GM21825 (cell line): ENCODE results near the gene AJUBA.
"Not testable (repeated sequence)": the region's sequence is repeated elsewhere in the genome, so short reads cannot be mapped to it uniquely, and the experiment has no call there.

Experiments used
- ATAC-seq: cut with Tn5 transposase; IDR thresholded peaks from one replicate; pipeline ENCODE4 v1.9.1; 2021; ENCODE audit warnings: mild to moderate bottlenecking, moderate library complexity; ENCODE audit not compliant: unreplicated experiment

AJUBA gene

DNA sequence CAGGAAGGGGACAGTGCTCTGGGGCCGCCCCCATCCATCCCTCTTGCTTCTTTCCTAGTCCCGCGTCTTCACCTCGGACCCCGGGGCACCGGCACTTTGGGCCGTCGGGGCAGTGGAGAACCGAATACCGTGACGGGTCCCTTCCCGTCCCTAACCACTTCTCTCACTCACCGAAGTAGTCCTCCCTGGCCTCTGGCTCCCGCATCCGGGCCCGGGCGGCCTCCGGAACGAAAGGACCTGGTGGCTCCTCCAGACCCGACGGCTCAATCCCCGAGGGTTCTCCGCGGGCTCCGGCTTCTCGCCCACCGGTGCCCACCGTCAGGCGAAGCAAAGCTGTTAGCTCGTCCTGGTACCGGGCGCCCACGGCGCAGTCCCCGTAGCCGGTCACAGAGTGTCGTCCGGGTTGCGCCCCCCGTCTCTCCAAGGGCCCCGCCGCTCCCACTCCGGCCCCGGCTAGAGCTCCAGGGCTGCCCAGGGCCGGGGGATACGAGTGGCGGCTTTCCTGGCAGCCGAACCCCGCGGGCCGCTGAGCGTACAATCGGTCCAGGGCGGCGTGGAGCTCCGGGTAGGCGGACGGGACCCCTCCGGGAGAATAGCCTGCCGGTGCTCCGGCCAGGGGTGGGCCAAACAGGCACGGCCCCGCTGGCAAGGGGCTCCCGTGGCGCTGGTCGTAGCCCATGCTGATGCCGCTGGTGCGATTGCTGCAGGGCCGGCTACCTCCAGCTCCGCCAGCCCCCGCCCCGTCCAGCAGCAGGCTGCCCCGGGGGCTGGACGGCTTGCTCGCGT is 1.1 kb downstream of the AJUBA start:
- no peak for ATAC-seq

DNA sequence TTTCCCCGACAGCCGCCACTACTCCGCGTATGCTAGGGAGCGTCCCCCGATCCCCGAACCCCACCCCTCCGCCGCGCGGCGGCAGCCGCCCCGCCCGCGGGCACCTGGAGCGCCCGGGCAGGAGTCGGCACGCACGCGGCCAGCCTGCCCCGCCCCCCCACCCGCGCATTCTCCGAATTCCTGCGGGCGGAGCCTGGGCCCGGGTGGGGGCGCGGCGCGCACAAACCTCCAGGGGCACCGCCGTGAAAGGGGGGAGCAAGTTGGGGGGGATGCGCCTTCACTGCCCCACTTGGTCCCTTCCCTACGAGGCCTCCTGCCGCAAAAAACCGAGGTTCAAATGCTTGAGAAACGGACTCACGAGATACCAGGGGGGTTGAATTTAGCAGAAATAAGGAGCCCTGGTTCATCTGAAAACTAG is 1.7 kb downstream of the AJUBA start:
- no peak for ATAC-seq

DNA sequence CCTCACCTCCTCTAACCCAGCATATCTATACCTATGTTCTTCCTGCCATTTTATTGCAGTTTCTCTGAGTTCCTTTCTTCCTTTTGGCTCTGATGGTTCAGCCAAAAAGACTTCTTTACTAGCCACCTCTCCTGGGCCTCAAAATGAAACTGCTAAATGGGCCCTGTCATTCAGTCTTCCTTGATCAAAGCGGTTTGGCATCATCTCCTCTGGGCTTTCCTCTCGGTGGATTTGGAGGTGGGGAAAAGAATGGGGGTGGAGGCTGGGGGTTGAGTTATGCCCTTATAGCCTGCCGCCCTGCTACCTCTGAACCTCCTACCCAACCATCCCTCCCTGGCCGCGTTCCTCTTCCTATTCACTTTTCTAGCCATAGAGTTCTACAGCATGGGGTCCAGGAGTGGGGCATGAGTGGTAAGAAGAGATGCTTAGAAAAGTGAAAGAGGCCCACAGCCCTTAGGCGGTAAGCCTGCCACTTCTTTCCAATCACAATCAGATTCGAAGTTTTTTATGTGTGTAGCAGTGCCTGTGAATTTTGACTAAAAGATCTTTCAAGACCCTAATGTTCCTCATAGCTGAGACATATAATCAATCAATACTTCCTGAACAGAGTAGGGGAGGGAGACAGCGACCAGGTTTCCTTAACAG is 2.5 kb downstream of the AJUBA start:
- ATAC-seq = no peak

DNA sequence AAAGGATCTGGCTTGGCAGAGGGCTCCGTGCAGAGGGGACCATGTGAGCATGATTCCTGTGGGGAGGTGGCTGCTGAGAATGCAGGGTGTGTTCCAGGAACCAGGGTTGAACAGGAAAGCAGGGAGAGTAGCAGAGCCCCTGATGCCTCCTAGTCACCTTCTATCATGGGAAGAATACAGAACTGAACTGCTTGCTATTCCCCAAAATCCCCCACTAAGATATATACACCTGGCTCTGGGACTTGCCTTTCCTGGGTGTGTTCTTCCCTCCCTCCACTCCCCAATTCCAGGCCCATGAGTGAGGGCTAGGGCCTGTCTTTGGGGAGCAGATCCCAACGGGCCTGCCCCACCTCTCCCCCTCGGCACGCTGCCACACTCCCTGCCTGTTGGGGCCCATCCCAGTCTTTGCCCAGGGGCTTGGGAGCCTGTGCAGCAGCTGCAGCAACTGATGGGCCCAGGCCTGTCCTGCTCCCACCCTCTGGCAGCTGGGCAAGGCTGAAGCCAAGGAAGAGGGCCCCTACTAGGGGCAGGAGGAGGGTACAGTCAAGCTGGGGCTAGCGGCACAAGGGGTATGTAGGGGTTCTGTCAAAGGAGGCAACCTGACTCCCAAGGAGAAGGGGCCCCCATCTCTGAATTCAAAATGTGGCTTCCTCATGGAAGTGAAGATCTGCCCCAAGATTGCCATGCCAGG is 3.2 kb downstream of the AJUBA start:
- no peak for ATAC-seq

DNA sequence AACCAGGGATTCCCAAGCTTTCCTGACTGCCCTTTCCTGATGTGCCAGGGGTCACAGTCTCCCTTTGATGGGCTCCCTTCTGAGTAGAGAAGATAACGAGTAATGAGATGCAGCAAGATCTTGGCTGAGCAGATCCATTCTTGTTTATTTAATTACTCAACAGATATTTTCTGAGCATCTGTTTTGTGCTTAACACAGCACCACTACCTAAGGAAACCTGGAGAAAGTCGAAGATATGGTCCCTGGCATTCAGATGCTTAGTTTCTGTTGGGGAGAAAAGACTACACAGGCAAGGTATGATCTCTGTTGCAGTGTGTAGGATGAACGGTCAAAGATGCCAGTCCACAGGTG is 3.9 kb downstream of the AJUBA start:
- no peak for ATAC-seq

DNA sequence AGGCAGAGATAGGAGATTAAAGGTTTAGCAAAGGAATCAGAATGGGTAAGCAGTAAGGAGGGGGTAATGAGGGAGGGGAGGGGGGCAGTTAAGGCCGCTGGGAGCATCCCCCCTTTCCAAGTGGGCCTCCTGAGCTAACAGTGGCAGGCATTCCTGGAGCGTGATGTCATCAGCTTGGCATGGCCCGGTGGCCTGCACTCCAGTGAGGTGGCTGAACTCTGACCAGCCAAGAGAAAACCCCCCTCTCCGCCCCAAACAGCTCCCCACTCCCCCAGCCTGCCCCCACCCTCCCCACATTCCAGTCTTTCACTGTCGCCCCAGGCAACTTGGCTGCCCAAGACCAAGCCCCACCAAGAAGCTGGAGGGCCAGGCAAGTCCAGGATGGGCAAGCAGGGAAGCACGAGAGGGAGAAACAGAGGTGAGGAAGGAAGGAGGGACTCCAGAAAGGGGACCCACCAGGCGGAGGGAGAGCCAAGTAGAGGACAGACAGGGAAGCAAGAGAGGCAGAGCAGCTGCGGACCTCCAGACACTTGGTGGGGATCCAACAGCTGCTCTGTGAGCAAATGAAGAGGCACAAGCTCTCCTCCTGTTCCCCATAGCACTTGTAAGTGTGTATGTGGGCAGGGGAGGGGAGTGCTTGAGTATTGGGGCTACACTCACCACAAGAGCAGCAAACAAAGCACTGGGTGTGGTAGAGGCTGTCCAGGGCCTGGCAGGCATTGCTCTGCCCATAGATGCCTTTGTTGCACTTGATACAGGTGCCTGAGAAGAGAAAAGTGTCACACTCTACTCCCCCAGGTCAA is 4.5 kb downstream of the AJUBA start:
- ATAC-seq = no peak

DNA sequence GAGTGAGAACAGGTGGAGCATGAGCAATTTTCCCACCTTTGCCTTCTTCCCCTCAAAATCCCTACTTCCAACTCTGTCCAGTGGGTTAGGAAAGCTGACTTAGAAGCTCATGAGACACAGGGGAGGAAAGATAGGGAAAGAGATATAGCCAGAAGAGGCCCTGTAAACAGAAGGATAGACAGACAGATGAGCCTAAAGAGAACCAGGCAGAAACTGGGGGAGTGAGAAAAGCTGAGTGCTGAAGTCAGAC is 5.0 kb downstream of the AJUBA start:
- ATAC-seq = no peak

DNA sequence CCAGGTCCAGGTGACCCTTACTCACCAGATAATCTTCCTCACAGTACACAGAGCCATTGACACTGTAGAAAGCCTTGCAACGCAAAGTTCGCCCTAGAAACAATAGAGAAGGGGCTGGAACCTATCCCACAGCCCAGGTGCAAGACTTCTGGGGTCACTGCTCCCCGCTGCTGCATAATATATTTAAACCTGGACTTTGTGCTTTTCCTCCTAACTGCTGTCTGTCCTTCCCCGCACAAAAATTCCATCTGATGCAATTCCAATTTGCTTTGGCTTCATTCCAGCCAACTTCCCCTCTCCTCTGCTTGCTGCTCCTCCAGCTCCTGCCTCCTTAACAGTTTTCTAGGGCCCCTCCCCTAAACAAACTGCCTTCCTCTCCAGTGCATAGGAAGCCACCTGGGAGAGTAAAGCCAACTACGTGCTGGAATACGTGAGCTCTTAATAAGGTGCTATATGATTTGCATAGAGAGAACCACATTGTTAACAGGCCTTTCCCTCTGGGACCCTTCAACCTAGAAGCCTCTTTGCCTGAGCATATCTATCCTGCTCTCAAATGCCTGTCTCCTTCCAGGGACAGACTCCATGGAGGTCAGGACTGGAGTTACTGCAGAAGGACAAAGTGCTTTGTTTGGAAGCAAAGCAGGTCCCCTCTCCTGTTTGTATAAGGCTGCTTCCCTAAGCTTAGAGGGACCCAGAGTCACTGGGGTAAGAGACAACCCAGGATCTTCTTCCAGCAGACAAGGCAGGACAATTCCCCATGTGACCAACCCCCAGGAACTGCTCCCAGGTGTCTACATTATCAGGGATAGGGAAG is 5.5 kb downstream of the AJUBA start:
- no peak for ATAC-seq

DNA sequence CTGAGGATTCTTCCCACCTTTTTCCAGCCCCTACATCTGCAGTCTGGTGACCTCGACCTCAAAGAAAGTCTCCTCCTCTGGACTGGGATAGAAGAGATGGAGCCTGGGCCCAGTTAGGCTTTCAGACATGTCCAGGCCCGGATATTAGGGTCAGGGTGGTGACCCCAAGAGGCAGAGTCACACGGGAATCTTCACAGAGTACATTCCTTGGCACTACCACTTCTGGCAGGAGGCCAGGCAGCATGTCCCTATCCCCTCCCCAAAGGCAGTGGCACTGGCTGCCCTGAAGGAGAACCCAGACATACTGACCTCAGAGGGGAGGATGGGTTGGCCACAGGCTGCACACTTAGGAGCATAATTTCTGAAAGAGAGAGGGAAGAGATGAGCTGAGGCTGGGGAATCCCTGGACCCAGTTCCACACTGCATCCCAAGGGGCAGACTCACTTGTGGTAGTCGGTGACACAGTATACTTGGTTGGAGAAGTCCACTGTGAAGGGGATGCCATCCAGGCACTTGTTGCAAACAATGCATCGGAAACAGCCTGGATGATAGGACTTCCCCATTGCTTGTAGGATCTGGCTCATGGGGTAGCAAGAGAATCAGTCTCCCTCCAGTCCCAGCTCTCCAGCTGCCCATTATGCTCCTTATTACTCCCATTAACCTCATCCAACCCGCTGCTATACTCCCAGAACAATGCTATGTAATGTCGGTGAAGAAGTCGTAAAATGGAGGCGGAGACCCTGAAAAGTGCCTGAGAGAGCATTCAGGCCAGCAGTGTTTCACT is 7.6 kb downstream of the AJUBA start:
- ATAC-seq = no peak

DNA sequence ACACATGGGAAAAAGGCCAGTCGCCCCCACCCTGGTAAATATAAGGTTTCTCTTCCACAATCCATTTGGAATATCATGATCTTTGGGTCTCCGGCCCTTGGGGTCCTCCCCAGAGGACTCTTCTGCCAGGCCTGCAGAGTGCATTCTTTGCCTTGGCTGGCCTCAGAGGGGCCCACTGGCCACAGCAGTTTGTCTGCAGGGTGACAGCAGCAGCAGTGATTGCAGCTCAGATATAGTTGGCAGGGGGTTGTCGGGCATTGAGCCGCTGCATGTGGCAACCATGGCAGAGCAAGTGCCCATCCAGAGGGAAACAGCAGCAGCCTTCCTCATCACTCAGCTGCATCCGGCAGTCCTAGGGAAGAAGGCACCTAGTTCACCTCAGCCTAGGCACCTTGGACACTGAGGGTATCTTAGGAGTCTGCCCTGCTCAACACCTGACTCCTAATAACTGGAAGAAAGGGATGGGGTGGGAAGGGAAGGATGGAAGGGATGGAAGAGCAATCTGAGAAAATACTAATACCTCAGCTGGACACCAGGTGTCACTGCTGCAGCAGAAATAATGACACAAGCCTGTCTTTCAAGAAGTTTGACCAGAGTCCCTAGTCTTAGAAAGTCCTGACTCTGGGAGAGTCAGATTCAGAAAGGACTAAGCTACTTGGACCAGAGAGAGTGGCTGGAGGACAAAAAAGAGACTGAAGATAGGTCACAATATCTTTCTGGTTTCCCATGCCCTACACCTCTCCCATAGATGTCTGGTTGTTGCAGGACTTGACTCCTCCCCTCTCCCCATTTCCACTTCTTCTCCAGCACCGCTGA is 8.9 kb downstream of the AJUBA start:
- no peak for ATAC-seq

DNA sequence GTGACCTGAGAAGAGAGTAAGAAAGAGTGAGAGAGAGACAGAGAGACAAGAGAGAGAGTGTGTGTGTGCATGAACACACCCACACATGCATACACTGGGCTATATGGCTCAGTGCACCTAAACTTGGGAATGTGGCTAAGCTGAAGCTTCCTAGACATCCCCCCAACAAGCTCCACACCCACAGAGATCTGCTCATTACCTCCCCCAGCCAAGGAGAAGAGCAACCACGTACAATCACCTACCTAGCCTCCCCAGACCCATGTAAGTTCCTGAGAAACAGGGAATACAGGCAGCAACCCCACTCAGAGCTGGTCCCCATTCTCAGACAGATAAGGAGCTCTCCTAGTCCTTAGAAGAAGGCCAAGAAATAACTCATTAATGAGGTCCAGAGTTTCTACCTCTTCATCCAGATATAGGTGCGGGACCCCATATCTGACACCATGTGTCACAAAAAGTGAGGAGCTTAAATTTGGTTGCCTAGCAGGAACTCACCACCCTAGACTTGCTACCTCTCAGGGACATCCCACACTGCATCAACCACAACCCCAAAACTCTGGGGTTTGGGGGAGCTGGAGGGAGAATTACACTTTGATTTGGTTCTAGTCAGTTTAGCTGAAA is 9.9 kb downstream of the AJUBA start:
- ATAC-seq = no peak

DNA sequence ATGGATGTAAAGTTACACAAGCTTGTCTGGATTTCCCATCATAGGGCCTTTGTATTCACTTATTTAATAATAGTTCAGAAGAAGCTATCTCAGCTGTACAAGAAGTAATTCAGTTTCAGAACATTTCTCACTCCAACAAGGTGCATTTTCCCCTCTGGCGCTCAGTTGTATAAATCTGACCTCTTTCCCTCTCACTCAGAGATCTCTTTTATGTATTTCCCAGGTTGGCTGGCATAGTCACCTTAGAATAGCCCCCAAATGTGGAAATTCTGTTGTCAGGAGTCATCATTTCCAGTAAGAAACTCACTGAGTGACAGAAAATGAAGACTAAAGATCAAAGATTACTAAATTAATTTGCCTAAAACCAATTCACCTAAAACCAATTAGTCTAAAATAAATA is 11.2 kb downstream of the AJUBA start:
- ATAC-seq = no peak

DNA sequence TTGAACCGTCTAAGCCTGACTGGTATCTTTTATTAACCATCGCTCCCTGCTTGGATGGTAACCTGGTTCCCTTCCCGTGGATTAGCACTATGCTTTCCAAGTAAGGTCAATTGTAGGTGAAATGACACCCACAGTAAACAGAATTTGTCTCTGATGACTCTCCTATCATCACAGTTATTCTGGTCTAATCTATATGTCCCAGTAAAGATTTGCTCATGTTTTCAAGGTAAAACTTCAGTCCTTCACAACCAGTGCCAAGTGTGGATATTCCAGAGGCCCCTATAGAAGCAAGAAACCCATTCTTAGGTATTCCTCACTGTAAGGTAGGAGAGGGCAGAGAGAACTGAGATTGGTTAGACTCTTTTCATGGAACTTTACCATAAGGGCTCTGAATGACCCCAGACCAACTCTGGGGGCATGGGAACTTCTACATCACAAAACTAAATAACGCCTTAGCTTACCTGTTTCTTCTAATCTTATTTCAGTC is 15.5 kb downstream of the AJUBA start:
- no peak for ATAC-seq

DNA sequence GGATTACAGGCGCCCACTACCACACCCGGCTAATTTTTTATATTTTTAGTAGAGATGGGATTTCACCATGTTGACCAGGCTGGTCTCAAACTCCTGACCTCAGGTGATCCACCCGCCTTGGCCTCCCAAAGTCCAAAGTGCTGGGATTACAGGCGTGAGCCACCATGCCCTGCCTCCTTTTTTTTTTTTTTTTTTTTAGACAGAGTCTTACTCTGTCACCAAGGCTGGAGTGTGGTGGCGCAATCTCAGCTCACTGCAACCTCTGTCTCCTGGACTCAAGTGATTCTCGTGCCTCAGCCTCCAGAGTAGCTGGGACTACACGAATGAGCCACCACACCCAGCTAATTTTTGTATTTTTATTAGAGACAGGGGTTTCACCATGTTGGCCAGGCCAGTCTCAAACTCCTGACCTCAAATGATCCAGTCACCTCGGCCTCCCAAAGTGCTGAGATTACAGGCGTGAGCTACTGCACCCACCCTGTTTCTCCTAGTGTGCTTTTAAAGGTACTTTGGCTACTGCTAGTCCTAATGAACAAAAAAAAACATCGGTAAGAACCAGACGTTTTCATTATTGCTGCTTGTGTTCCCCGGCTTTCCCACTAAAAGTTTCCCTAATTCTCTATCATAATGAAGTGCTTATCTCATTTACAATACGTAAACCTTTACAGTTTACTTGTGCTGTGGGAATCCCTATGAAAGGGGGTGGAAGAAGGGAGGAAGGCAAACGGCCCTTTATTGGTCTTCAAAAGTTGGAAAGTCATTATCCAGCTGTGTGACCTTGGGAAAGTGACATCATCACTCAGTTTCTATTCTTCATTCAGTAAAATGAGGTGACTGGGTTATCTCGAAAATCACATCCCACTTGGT is 16.2 kb downstream of the AJUBA start:
- not testable (repeated sequence) for ATAC-seq

DNA sequence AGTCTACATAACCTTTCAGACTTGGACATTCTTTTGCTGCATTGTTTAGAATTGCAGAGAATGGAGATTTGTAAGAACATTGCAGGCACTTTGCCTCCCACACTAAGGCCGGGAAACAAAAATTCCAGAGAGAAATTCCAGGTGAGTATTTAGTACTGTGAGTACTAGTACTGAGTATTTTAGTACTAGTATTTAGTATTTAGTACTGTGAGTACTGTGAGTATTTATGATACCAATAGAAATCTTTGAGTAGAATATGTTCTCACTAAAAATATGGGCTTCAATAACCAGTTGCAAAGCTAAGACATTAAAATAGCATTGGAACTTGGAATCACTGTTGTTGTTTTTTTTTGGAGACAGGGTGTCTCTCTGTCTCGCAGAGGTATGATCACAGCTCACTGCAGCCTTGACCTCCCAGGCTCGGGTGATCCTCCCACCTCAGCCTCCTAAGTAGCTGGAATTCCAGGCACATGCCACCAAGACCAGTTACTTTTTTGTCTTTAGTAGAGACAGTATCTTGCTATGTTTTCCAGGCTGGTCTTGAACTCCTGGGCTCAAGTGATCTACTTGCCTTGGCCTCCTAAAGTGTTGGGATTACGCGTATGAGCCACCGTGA is 20.2 kb downstream of the AJUBA start:
- ATAC-seq = no peak

DNA sequence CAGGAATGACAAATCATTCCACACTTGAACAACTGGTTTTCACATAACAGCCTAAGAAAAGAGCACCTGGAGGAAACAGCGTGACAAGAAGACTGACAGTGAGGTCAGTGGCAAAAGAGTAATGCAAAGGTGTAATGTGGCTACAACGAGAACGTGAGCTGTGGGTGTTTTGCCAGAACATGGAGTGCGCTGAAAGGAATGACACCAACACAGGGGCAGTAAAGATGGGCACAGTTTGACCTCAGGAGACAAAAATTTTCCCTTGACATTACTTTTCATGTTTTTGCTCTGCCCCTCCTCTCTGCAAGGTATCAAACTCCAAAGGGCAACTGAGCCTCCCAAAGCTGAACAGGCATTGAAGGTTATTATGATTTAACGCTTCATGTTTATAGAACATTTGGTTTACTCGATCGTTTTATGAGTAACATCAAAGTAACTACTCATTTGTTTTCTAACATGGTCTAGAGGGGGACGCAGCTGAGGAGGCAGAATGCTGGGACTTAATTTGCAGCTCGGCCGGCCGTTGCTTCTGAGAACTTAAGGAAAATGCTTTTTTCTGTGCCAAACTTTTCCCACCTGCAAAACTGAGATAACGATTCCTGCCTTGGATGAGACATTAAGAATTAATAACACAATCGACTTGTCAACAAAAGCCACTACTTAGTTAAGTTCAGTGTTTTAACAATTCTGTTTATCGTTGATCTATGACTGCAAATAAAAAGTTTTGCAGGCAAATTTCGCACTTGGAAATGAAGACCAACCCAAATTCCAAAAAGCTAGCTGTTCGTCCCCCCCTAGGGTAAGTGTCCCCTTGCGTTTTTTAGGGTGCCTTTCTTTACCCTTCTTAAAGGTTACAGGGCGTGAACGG is 26.4 kb downstream of the AJUBA start:
- ATAC-seq = no peak
